ENCODE measurements around the gene SCEL. TPM values are rescaled to one million over a fixed set of nuclear protein-coding genes. Genes with fewer than 3 reads are reported as not detected.

SCEL gene
- total RNA-seq, 2 donors from 2014 or later: 1.9 to 2.7 TPM

Other genes with a start within 250 kb of the SCEL start
- gene MYCBP2, start 208.6 kb upstream of the SCEL start, total RNA-seq: 10 to 100 TPM; 40.8 to 42.2 TPM
- gene SLAIN1, start 162.0 kb downstream of the SCEL start, total RNA-seq: 1 to 10 TPM; 2.6 to 4.9 TPM